Right ventricle myocardium superior (tissue), 1 donor: Measurements from ENCODE around the gene RIMS4. TPM values are rescaled to one million over a fixed set of nuclear protein-coding genes. Genes with fewer than 3 reads are reported as not detected.
"Not testable (repeated sequence)": the region's sequence is repeated elsewhere in the genome, so short reads cannot be mapped to it uniquely, and the experiment has no call there.

Experiments
- ATAC-seq: fragments of 200-7000 bp; cut with Tn5 transposase; one replicate; pipeline ENCODE4 v1.9.1; 2020; ENCODE audit warnings: mild to moderate bottlenecking; ENCODE audit not compliant: poor library complexity
- DNase-seq: peaks from one replicate; pipeline ENCODE4 v3.0.0-alpha.2; 2020
- intact Hi-C: fragments of 100-400 bp; cut with DNase I; formaldehyde crosslinking; loops from one replicate; pipeline ENCODE4 v1.11.2; 2022
- total RNA-seq: library from RNA; stranded (reverse); fragmentation: NEBNext Ultra II Directional; extraction: Animal tissue kit (Norgen Biotek cat#: 25700); gene quantifications from one replicate; pipeline ENCODE4 v1.2.1, GENCODE V29; 2021
- donor health status: DM: no; HTN: yes; CAD: no; lungs with severe emphysema.

The RIMS4 gene
- total RNA-seq, 1 donor from 2014 or later: 0.13 TPM

- DNase-seq: no peak
- intact Hi-C loops: no loop called here
- ATAC-seq: no peak
These were observed 23.1 kb upstream of the RIMS4 start for GRCh38 chr20:44833437-44833836.

GRCh38 chr20:44832724-44833123, 22.4 kb upstream of the RIMS4 start:
- DNase-seq (no peak), ATAC-seq (no peak)
- intact Hi-C loops: no loop called here

- ATAC-seq (no peak), DNase-seq (no peak)
- intact Hi-C loops: no loop called here
These were observed 20.6 kb upstream of the RIMS4 start for GRCh38 chr20:44830995-44831394.

- DNase-seq (no peak), ATAC-seq (no peak)
- intact Hi-C loops: no loop called here
These were observed 20.2 kb upstream of the RIMS4 start for GRCh38 chr20:44830523-44830922.

- ATAC-seq: no peak
- intact Hi-C loops: no loop called here
- no peak for DNase-seq
These were observed 19.3 kb upstream of the RIMS4 start for GRCh38 chr20:44829688-44830087.

GRCh38 chr20:44828640-44829039, 18.3 kb upstream of the RIMS4 start:
- no peak for DNase-seq
- ATAC-seq: no peak
- intact Hi-C loops: no loop called here

GRCh38 chr20:44827401-44827800, 17.1 kb upstream of the RIMS4 start:
- intact Hi-C loops: no loop called here
- DNase-seq (no peak), ATAC-seq (no peak)

- ATAC-seq, DNase-seq, intact Hi-C loops: not testable (repeated sequence)
These were observed 11.2 kb upstream of the RIMS4 start for GRCh38 chr20:44821576-44821975.

- DNase-seq (no peak), ATAC-seq (no peak)
- intact Hi-C loops: no loop called here
These were observed 9.6 kb upstream of the RIMS4 start for GRCh38 chr20:44819936-44820335.

- ATAC-seq (no peak), DNase-seq (no peak)
- intact Hi-C loops: no loop called here
These were observed 7.0 kb upstream of the RIMS4 start for GRCh38 chr20:44817143-44817910.

GRCh38 chr20:44814937-44815336, 4.6 kb upstream of the RIMS4 start:
- DNase-seq: no peak
- intact Hi-C loops: no loop called here
- ATAC-seq: no peak

GRCh38 chr20:44811150-44811685, 872 bp upstream of the RIMS4 start:
- intact Hi-C loops: no loop called here

GRCh38 chr20:44810061-44810390, 320 bp downstream of the RIMS4 start:
- DNase-seq (no peak), ATAC-seq (no peak)
- intact Hi-C loops: no loop called here

More at GRCh38 chr20:44811150-44811685, 872 bp upstream of the RIMS4 start:
- ATAC-seq (no peak), DNase-seq (no peak)

- ATAC-seq (no peak), DNase-seq (no peak)
- intact Hi-C loops: no loop called here
These were observed 826 bp downstream of the RIMS4 start for GRCh38 chr20:44809380-44810060.

GRCh38 chr20:44807684-44808056, 2.7 kb downstream of the RIMS4 start:
- no peak for ATAC-seq
- no peak for DNase-seq
- intact Hi-C loops: no loop called here

GRCh38 chr20:44807051-44807683, 3.2 kb downstream of the RIMS4 start:
- intact Hi-C loops: no loop called here

GRCh38 chr20:44805979-44806620, 4.2 kb downstream of the RIMS4 start:
- peak; percentile 71 for DNase-seq
- intact Hi-C loops: no loop called here
- ATAC-seq: peak; percentile 43

More at GRCh38 chr20:44807051-44807683, 3.2 kb downstream of the RIMS4 start:
- no peak for ATAC-seq
- no peak for DNase-seq

- intact Hi-C loops: no loop called here
These were observed 4.9 kb downstream of the RIMS4 start for GRCh38 chr20:44805335-44805978.

More at GRCh38 chr20:44805335-44805978, 4.9 kb downstream of the RIMS4 start:
- ATAC-seq (no peak), DNase-seq (no peak)
